Inflammatory macrophage treated with lipopolysaccharide for 1 hour (primary cell): ENCODE results near the gene ADGRF4.
"Not testable (repeated sequence)": the region's sequence is repeated elsewhere in the genome, so short reads cannot be mapped to it uniquely, and the experiment has no call there.

Source experiments
- DNase-seq, 2 donors: peaks; one replicate each; pipeline ENCODE4 v3.0.0-alpha.2; 2020 to 2022

The ADGRF4 gene

GRCh38 chr6:47736083-47736700, 37.8 kb downstream of the ADGRF4 start:
- no peak for DNase-seq

DNA sequence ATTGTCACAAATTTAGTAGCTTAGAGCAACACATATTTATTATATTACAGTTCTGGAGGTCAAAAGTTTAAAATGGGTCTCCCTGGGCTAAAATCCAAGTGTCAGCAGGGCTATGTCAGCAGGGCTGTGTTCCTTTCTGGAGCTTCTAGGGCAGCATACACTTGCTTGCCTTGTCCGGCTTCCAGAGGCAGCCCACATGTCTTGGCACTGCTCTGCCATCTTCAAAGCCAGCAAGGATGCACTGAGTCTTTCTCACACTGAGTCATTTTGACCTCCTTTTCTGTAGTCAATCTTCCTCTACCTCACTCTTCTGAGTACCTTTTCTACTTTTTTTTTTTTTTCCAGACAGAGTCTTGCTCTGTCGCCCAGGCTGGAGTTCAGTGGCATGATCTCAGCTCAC, 39.0 kb downstream of the ADGRF4 start:
- no peak for DNase-seq

- no peak for DNase-seq
These were observed 42.3 kb downstream of the ADGRF4 start for GRCh38 chr6:47740714-47741113.

GRCh38 chr6:47741807-47742206, 43.4 kb downstream of the ADGRF4 start:
- no peak for DNase-seq

DNA sequence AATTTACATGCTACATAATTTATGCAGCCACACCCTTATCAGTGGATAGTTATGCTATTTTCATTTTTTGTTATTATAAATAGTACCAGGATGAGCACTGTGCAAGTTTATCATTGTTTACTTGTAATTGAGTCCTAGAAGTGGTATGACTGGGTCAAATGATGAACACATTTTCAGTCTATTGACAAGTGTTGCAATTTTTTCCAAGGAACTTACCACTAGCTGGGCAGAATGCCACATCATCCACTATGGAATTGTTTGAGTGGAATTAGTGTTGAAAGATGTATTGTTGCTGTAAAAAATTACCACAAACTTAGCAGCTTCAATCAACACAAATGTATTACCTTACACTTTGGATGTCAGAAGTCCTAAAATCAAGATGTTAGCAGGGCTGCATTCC, 45.4 kb downstream of the ADGRF4 start:
- DNase-seq, result no peak

- not testable (repeated sequence) for DNase-seq
These were observed 46.9 kb downstream of the ADGRF4 start for GRCh38 chr6:47745269-47745668.

DNA sequence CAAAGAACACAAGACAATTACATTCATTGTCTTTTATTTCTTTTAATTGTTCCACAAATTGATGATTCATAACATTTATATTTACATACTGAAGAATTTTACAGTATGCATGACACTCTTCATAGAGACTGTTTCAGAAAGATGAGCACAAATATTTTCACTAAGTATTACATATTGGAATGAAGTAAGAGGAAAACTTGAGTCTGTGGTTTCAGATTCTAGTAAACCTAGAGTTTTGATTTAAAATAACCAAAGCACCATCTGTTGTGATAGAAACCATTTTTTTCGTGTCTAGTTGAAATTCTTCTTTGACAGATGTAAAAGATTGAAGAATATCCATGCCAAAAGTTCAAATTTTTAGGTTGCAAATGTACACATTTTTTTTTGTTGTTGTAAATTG, 51.4 kb downstream of the ADGRF4 start:
- no peak for DNase-seq

DNA sequence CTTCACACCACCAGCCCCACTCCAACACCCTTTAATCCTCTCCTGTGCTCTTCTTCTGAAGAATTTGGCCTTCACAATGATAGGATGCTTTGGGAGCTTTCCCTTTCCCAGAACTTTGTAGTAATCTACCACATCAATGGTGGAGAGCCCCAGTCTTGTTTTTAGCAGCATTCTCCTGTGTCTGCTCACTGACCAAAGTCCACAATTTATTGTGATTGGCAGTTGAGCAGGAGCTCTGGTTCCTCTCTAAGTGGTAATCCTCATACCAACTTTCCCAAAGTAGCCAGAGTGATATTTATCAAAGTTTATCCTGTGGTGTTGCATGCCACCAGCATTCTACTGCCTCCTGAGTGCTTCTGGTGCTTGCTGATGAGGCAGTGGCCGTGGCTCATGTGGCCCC, 54.4 kb downstream of the ADGRF4 start:
- DNase-seq, result no peak

DNA sequence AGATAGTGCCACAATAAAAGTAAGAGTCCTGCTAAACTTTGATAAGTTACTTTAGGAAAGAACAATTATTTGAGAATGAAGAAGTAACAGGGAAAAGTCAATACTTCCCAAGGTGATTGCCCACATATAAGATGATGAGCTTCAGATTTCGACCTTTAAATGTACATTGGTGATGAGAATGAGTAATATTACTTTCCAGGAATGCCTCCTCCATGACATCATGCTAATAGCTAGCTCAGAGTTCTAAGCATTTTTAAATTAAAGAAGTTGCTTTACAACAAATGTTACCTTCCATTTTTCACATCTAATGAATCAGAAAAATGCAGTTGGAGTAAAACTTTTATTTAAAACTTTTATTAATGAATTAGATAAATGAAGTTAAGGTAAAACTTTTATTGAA, 61.0 kb downstream of the ADGRF4 start:
- DNase-seq, result no peak

DNA sequence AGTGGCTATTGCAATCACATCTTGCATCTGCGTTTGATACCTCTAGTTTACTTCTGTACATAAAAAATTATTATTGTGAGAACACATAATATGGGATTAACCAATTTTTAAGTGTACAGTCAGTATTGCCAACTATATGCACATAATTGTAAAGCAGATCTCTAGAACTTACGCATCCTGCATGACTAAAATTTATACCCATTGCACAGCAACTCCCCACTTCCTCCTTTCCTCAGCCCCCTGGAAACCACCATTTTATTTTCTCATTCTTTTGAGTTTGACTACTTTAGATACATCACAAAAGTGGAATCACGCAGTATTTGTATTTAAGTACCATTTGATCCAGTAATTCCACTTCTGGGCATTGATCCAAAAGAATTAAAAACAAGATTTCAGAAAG, 64.1 kb downstream of the ADGRF4 start:
- DNase-seq, result no peak

DNA sequence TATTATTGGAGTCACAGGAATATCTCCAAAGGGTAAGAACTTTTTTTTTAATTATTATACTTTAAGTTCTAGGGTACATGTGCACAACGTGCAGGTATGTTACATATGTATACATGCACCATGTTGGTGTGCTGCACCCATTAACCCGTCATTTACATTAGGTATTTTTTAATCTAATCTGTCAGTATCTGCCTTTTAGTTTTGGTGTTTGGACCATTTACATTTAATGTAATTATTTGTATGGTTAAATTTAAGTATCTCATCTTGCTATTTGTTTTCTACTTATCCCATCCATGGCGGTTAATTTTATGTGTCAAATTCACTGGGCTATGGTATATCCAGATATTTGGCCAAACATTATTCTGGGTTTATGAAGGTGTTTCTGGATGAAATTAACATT, 68.1 kb downstream of the ADGRF4 start:
- DNase-seq, result no peak

DNA sequence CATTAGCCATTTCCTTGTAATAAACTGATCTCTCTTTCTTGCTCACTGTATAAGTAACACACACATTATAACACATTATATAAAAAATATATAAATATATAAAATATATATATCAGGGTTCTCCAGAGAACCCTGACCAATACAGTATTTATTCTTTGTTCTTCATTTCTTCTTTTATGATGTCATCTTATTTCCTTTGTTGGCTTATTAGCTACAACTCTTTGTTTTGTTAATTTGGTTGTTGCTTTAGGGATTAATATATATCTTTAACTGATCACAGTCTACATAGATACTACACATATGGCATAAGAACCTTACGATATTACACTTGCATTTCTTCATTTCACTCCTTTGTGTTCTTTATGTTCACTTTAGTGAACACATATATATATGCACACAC, 68.7 kb downstream of the ADGRF4 start:
- DNase-seq, result no peak

GRCh38 chr6:47769982-47770381, 71.6 kb downstream of the ADGRF4 start:
- DNase-seq, result no peak
